K562 (cell line): ENCODE data around the gene AREL1. TPM values are rescaled to one million over a fixed set of nuclear protein-coding genes. Genes with fewer than 3 reads are reported as not detected.

Experiments
- ATAC-seq: fragments of 200-7000 bp; cut with Tn5 transposase; 3 replicates; pipeline ENCODE4 v1.9.1; 2020; ENCODE audit warnings: moderate library complexity
- BruUV-seq: library from RNA; stranded (reverse); fragments of 400-500 nt; replicated peaks from 2 replicates; lab custom pipeline; 2021; lab: Mats Ljungman, UMichigan
- CTCF ChIA-PET: fragments of 300-600 bp; formaldehyde crosslinking; extraction: SDS; loops from one replicate; lab custom pipeline; 2021; ENCODE audit warnings: low intra/inter-chr PET ratio; lab: Yijun Ruan, JAX
- POLR2A ChIA-PET: fragments of 300-600, 350-650 bp; sonication (Branson Sonifier 250); formaldehyde crosslinking; extraction: SDS; loops from one replicate; lab custom pipeline; 2021; ENCODE audit warnings: antibody characterized with exemption, inconsistent platforms; lab: Yijun Ruan, JAX
- DNase-seq, 4 experiments: peaks; one replicate each; pipeline versions ENCODE4 v3.0.0 to v3.0.0-alpha.2; 2011 to 2018; ENCODE audit warnings: low spot score in 3 of 4, mixed read lengths in 3 of 4; ENCODE audit errors: extremely low read depth in 1 of 4
- FAIRE-seq: peaks from 2 replicates; lab custom pipeline; 2011; peaks lifted over from hg19 to GRCh38; lab: Jason Lieb, UNC
- H2AFZ ChIP-seq: 2 replicates; pipeline ENCODE4 v1.6.0; 2011; ENCODE audit warnings: low read depth, low read length, control low read depth, inconsistent platforms
- H3K27ac ChIP-seq: fragments of 200-600 bp; 3 replicates; pipeline ENCODE4 v1.8.0; 2011; ENCODE audit warnings: low read depth, mild to moderate bottlenecking, control low read depth, inconsistent platforms, low read length, moderate library complexity, mixed read lengths; ENCODE audit errors: extremely low read depth
- H3K27me3 ChIP-seq, 2 experiments: fragments of 300-600 bp in 1 of 2; 2 replicates in 1 of 2; 3 replicates in 1 of 2; pipeline versions ENCODE4 v1.6.0 to v1.8.0; 2011; ENCODE audit warnings: inconsistent platforms in 2 of 2, low read length in 2 of 2, mild to moderate bottlenecking in 1 of 2, mixed read lengths in 1 of 2, moderate library complexity in 1 of 2; ENCODE audit not compliant: control insufficient read depth in 2 of 2, insufficient read depth in 2 of 2
- H3K36me3 ChIP-seq: fragments of 300-600 bp; 3 replicates; pipeline ENCODE4 v1.8.0; 2011; ENCODE audit warnings: mild to moderate bottlenecking, low read length, inconsistent platforms; ENCODE audit not compliant: control insufficient read depth, insufficient read depth
- H3K4me1 ChIP-seq, 2 experiments: fragments of 200-600 bp in 1 of 2; replicated peaks in 1 of 2; 2 replicates in 1 of 2; 3 replicates in 1 of 2; pipeline versions ENCODE4 v1.5.1 to v1.8.0; 2011; ENCODE audit warnings: inconsistent platforms in 2 of 2, low read length in 2 of 2, mild to moderate bottlenecking in 1 of 2, mixed read lengths in 1 of 2, moderate library complexity in 1 of 2; ENCODE audit not compliant: control insufficient read depth in 2 of 2, insufficient read depth in 2 of 2
- H3K4me2 ChIP-seq: 2 replicates; pipeline ENCODE4 v1.6.1; 2011; ENCODE audit warnings: low read length, control low read depth, inconsistent platforms, mixed read lengths; ENCODE audit not compliant: insufficient read depth
- H3K4me3 ChIP-seq: fragments of 200-600 bp; sonication (generic), shearing (Covaris generic); 2 replicates; pipeline ENCODE4 v1.5.1; 2016; ENCODE audit warnings: control low read depth, inconsistent platforms
- H3K79me2 ChIP-seq: fragments of 200-600 bp; 3 replicates; pipeline ENCODE4 v1.8.0; 2011; ENCODE audit warnings: low read length, inconsistent platforms; ENCODE audit not compliant: control insufficient read depth, insufficient read depth
- H3K9ac ChIP-seq, 2 experiments: 2 replicates each; pipeline versions ENCODE4 v1.6.0 to v1.6.1; 2011; ENCODE audit warnings: low read depth in 2 of 2, low read length in 2 of 2, control low read depth in 1 of 2, inconsistent platforms in 1 of 2, mild to moderate bottlenecking in 1 of 2, mixed read lengths in 1 of 2; ENCODE audit not compliant: insufficient read depth in 1 of 2
- H3K9me1 ChIP-seq: one replicate; pipeline ENCODE4 v1.6.0; 2011; ENCODE audit warnings: inconsistent platforms, mild to moderate bottlenecking, low read length, moderate library complexity; ENCODE audit not compliant: control insufficient read depth, insufficient read depth
- H3K9me3 ChIP-seq: replicated peaks from 2 replicates; pipeline ENCODE4 v1.5.1; 2011; ENCODE audit warnings: low read depth, low read length, inconsistent platforms; ENCODE audit not compliant: control insufficient read depth, insufficient read depth
- H4K20me1 ChIP-seq: replicated peaks from 2 replicates; pipeline ENCODE4 v1.6.1; 2011; ENCODE audit warnings: low read length, inconsistent platforms, mixed read lengths; ENCODE audit not compliant: control insufficient read depth, insufficient read depth
- CGGBP1 ChIP-seq: fragments of 250-450 bp; sonication (Bioruptor Pico); IDR thresholded peaks from 2 replicates; pipeline ENCODE4 v1.9.0; 2021; ENCODE audit warnings: mild to moderate bottlenecking
- ETS1 ChIP-seq: conservative IDR thresholded peaks from 2 replicates; pipeline ENCODE4 v1.6.1; 2011; ENCODE audit warnings: low read depth, mild to moderate bottlenecking, low read length; ENCODE audit not compliant: control insufficient read depth
- HDAC2 ChIP-seq: fragments of 450-650 bp; IDR thresholded peaks from 2 replicates; pipeline ENCODE4 v1.6.1; 2016; ENCODE audit warnings: mild to moderate bottlenecking
- HNRNPL ChIP-seq: fragments of 200-400 bp; formaldehyde crosslinking; IDR thresholded peaks from 2 replicates; pipeline ENCODE4 v1.6.1; 2017; ENCODE audit warnings: low read depth, mild to moderate bottlenecking, low read length
- IRF2 ChIP-seq: sonication (generic); formaldehyde crosslinking; IDR thresholded peaks from 2 replicates; pipeline ENCODE4 v1.8.1; 2022; ENCODE audit warnings: mild to moderate bottlenecking, missing genetic modification reagents
- JUNB ChIP-seq: fragments of 450-650 bp; formaldehyde crosslinking; conservative IDR thresholded peaks from 2 replicates; pipeline ENCODE4 v1.4.0; 2020; ENCODE audit warnings: mild to moderate bottlenecking
- MTA3 ChIP-seq: fragments of 450-650 bp; formaldehyde crosslinking; IDR thresholded peaks from 2 replicates; pipeline ENCODE4 v1.6.1; 2017; ENCODE audit warnings: mild to moderate bottlenecking, borderline replicate concordance
- NCOA4 ChIP-seq: fragments of 450-650 bp; IDR thresholded peaks from 2 replicates; pipeline ENCODE4 v1.6.1; 2018; ENCODE audit warnings: mild to moderate bottlenecking; ENCODE audit not compliant: partially characterized antibody
- NR4A1 ChIP-seq, 2 experiments: fragments of 250-450 bp in 1 of 2; fragments of 450-650 bp in 1 of 2; sonication (Bioruptor Pico) in 1 of 2; IDR thresholded peaks; 2 replicates each; pipeline versions ENCODE4 v1.4.0 to v1.6.1; 2016 to 2020; ENCODE audit warnings: mild to moderate bottlenecking in 2 of 2, missing compliant biosample characterization in 1 of 2, missing genetic modification characterization in 1 of 2, moderate library complexity in 1 of 2
- POLR2A ChIP-seq: fragments of 450-650 bp; conservative IDR thresholded peaks from 2 replicates; pipeline ENCODE4 v1.6.1; 2016
- RBM17 ChIP-seq: fragments of 200-400 bp; formaldehyde crosslinking; IDR thresholded peaks from 2 replicates; pipeline ENCODE4 v1.6.1; 2017; ENCODE audit warnings: low read depth, mild to moderate bottlenecking, low read length, borderline replicate concordance
- SAFB ChIP-seq: fragments of 200-400 bp; formaldehyde crosslinking; IDR thresholded peaks from 2 replicates; pipeline ENCODE4 v1.6.1; 2017; ENCODE audit warnings: low read depth, low read length, borderline replicate concordance
- TEAD4 ChIP-seq, 2 experiments: sonication (generic) in 1 of 2; formaldehyde crosslinking in 1 of 2; IDR thresholded peaks; 2 replicates each; pipeline versions ENCODE4 v1.6.1 to v1.8.0; 2012 to 2022; ENCODE audit warnings: borderline replicate concordance in 1 of 2, inconsistent platforms in 1 of 2, low read length in 1 of 2, mild to moderate bottlenecking in 1 of 2, missing genetic modification reagents in 1 of 2
- TRIM28 ChIP-seq: fragments of 450-650 bp; IDR thresholded peaks from 2 replicates; pipeline ENCODE4 v1.6.1; 2017
- ZBED1 ChIP-seq: IDR thresholded peaks from 2 replicates; pipeline ENCODE4 v1.6.1; 2014
- ZMIZ1 ChIP-seq, 2 experiments: fragments of 150-350 bp in 1 of 2; IDR thresholded peaks; 2 replicates each; pipeline ENCODE4 v1.6.1; 2012 to 2016; ENCODE audit warnings: low read depth in 2 of 2, low read length in 2 of 2, mild to moderate bottlenecking in 1 of 2, moderate library complexity in 1 of 2
- ZNF584 ChIP-seq: fragments of 200-800 bp; sonication (Bioruptor generic); IDR thresholded peaks from 2 replicates; pipeline ENCODE4 v1.6.1; 2016; ENCODE audit warnings: low read depth, mild to moderate bottlenecking, missing genetic modification characterization, missing compliant biosample characterization
- ZNF696 ChIP-seq: fragments of 250-450 bp; sonication (Bioruptor Pico); conservative IDR thresholded peaks from 2 replicates; pipeline ENCODE4 v1.4.0; 2020; ENCODE audit warnings: mild to moderate bottlenecking, moderate library complexity
- ZNF699 ChIP-seq: fragments of 250-450 bp; sonication (Bioruptor Pico); IDR thresholded peaks from 2 replicates; pipeline ENCODE4 v1.8.0; 2021; ENCODE audit warnings: mild to moderate bottlenecking, moderate library complexity; ENCODE audit not compliant: insufficient replicate concordance
- ZNF707 ChIP-seq: fragments of 250-450 bp; sonication (Bioruptor Pico); conservative IDR thresholded peaks from 2 replicates; pipeline ENCODE4 v1.8.0; 2022; ENCODE audit warnings: inconsistent platforms, mild to moderate bottlenecking, moderate library complexity
- WGBS: fragments of 100-300 bp; shearing (Covaris generic); methylation state at CpG from one replicate; pipeline ENCODE4 v1.1.6; 2016; ENCODE audit warnings: low coverage, mixed read lengths; ENCODE audit not compliant: insufficient coverage; ENCODE audit errors: missing lambda C conversion rate; 5-methylcytosine and 5-hydroxymethylcytosine counted together
- in situ Hi-C: fragments of 300-500 bp; cut with MboI; formaldehyde crosslinking; loops from 4 replicates; pipeline ENCODE4 v1.15.0; 2018; ENCODE audit warnings: inconsistent platforms, mixed read lengths
- intact Hi-C: fragments of 100-400 bp; cut with micrococcal nuclease; formaldehyde crosslinking; loops from 2 replicates; pipeline ENCODE4 v1.14.2; 2022
- polyA plus RNA-seq, 8 experiments: library from polyadenylated mRNA; depleted of rRNA in 4 of 8; stranded (reverse) in 5 of 8; unstranded in 3 of 8; fragments of >200 nt; fragmentation: Nextera tagmentation in 2 of 8; fragmentation: Illumina TruSeq in 1 of 8; extraction: Ambion mirVana in 2 of 8; extraction: Trizol in 1 of 8; gene quantifications; 2 replicates each; pipeline versions ENCODE4 v1.2.1 to v1.2.3, GENCODE V29; 2011 to 2014; ENCODE audit warnings: inconsistent platforms in 1 of 8, missing spikeins in 1 of 8
- total RNA-seq, 7 experiments: library from RNA; depleted of rRNA in 6 of 7; stranded (reverse); fragments of >200 nt in 6 of 7; fragmentation: Illumina TruSeq in 2 of 7; extraction: Trizol in 2 of 7; gene quantifications; 2 replicates each; pipeline versions ENCODE4 v1.2.1 to v1.2.3, GENCODE V29; 2011 to 2021; ENCODE audit warnings: low replicate concordance in 1 of 7

Gene AREL1
- total and polyA plus RNA-seq, 9 of the 15 experiments (the other 6 are each of a cell fraction or from before 2014, with no cell fraction given): 6.0 to 24.8 (median 16.6) TPM

GRCh38 chr14:74747237-74747636 lies 34.4 kb upstream of the AREL1 start:
- no peak for FAIRE-seq
- H3K36me3 ChIP-seq: no peaks in the 10 kb centered on the region
- no TSS peak for BruUV-seq

More at GRCh38 chr14:74747237-74747636, 34.4 kb upstream of the AREL1 start:
- WGBS: 29% methylated on average over 2 of the region's 2 CpGs
- ChIA-PET CTCF (no interaction called here), POLR2A (no interaction called here)
- Histone ChIP-seq H4K20me1 (no peaks in the 10 kb centered on the region), H2AFZ (no peak overlapping the region), H3K9me3 (no peaks in the 10 kb centered on the region), H3K9ac (no peak overlapping the region), H3K4me3 (no peak overlapping the region), H3K4me2 (no peak overlapping the region), H3K27ac (no peak overlapping the region), H3K9me1 (no peaks in the 10 kb centered on the region), H3K27me3 (no peaks in the 10 kb centered on the region), H3K79me2 (no peaks in the 10 kb centered on the region), H3K4me1 (no peaks in the 10 kb centered on the region)
- TF ChIP-seq POLR2A (no peak), NR4A1 (CRISPR knock-in tag; IDR thresholded peaks at IDR 0.05) (no peak), NR4A1 (tag; IDR thresholded peaks at IDR 0.05) (no peak), RBM17 (no peak), HDAC2 (no peak), ZBED1 (no peak), ZNF696 (CRISPR knock-in tag) (no peak), NCOA4 (no peak), ZNF699 (CRISPR knock-in tag) (no peak), ETS1 (no peak), IRF2 (CRISPR knock-in tag) (no peak), TEAD4 (IDR thresholded peaks at IDR 0.05; ENCODE audit: low read length) (no peak), TEAD4 (CRISPR knock-in tag; IDR thresholded peaks at IDR 0.05; ENCODE audit: borderline replicate concordance) (no peak), SAFB (no peak), ZNF707 (CRISPR knock-in tag) (no peak), HNRNPL (no peak), ZMIZ1 (IDR thresholded peaks at IDR 0.05; ENCODE audit: low read depth in 2 of 2, low read length in 2 of 2) (no peak), MTA3 (no peak), ZNF584 (CRISPR knock-in tag) (no peak), CGGBP1 (CRISPR knock-in tag) (no peak), TRIM28 (no peak), JUNB (CRISPR knock-in tag) (no peak)
- in situ Hi-C loops (no loop called here), intact Hi-C loops (no loop called here)
- ATAC-seq (no peak), DNase-seq (no peak)
